ENCODE measurements around the gene EPHB1. TPM values are rescaled to one million over a fixed set of nuclear protein-coding genes. Genes with fewer than 3 reads are reported as not detected.

Gene EPHB1
- total RNA-seq, 1 donor from 2014 or later: 0.40 TPM

DNA sequence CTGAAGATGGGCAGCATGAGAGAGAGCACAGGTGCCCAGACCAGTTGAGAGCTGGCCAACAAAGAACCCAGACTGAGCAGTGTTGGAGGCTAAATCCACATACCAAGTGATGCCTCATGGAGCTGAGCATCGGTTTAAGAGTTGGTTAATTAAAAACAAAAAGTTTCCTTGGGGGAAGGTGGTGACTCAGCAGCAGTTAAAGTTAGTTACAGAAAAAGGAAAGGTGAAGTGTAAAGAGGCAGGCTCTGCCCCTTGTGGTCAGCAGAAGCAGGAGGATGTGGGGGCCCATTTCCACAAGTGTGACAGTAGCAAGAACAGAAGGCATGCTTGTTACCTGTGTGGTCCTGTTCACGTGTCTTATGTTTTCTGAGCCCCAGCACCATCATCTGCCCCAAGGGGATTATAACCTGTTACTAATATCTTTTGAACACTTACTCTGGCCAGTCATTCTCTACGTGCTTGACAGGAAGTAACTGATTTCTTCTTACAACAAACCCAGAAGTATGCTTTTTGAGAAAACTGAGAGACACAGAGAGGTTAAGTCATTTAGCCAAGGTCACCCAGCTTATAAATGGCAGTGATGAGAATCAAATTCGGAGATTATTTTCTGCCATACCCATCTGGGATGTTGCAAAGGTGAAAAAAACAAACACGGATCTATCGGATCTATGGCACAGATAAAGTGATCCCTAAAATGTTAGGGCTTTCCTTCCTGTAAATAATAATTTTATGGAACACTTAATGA lies 91.0 kb downstream of the EPHB1 start:
- no peak for ATAC-seq

DNA sequence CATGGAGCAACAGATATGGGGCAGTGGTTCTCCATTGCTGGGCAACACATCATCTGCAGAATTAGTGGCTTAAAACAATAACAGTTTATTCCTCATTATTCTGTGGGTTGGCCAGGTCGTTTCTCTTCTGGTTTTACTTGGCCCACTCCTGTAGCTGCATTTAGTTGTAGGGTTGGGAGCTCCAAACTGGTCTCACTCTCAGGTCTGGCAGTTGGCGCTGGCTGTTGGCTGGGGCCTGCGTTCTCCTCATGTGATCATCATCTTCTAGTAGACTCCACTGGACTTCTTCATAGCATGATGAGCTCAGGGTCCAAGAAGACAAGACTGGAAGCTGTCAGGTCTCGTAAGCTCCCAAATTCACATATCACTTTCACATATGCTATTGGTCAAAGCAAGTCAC lies 91.9 kb downstream of the EPHB1 start:
- ATAC-seq: no peak

DNA sequence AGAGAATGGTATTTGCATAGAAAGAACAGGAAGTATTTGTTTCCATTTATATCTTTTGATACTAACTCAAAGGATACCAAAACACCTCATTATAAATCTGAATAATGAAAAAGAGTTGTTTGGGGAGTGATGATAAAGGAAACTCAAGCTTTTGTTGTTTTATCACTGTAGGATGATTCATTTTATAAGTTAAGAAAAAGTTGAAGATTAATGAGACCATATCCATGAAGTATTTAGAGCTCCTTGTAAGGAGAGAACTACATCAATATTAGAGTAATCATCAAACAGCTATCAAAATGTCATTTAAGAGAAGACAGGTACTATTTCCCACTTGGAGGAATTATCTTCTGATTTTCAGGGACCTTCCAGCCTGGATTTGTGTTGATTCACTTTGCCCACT lies 92.5 kb downstream of the EPHB1 start:
- no peak for ATAC-seq

GRCh38 chr3:134892326-134892725 lies 97.3 kb downstream of the EPHB1 start:
- no peak for ATAC-seq

DNA sequence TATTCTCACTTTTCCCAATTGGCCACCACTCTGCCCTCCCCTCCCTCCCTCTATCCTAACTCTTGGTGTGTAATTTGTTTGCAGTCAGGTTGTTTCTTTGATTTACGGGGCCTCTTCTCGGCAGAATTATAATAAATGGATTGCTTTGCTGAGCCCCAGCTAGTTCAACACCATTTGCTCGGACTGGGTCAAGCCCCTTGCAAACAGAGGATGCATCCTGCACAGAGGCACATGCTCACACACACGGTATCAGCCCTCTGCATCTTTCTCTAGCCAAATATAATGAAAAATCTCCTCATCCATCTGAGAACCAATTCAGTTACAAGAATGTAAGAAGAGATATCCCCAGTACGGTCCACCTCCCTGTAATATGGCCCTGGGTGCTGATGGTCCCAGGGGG lies 97.7 kb downstream of the EPHB1 start:
- ATAC-seq: no peak

- ATAC-seq: no peak
Observed at GRCh38 chr3:134894533-134894932, 99.5 kb downstream of the EPHB1 start.

DNA sequence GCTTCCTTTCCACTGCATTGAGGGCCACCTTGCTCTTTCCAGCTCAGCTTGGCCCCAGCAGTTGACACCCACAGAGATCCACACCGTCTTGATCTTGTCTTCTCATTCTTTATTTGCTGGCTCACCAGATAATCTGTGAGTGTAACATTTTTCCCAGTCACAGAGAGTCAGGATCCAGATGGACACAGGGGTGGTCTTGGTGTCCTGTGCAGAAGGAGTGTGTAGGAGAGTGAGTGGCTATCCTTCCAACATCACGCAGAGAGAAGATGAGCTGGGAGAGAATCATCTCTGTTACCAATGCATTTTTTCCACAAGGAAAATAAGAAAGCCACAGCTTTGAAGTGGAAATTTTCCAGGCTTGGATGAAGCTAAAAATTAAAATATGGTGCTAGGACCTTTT lies 100.1 kb downstream of the EPHB1 start:
- ATAC-seq: no peak

GRCh38 chr3:134896141-134896540 lies 101.1 kb downstream of the EPHB1 start:
- ATAC-seq: no peak

- ATAC-seq: no peak
Observed at GRCh38 chr3:134896696-134897095, 101.6 kb downstream of the EPHB1 start.

- no peak for ATAC-seq
Observed at GRCh38 chr3:134897391-134898141, 102.5 kb downstream of the EPHB1 start.

DNA sequence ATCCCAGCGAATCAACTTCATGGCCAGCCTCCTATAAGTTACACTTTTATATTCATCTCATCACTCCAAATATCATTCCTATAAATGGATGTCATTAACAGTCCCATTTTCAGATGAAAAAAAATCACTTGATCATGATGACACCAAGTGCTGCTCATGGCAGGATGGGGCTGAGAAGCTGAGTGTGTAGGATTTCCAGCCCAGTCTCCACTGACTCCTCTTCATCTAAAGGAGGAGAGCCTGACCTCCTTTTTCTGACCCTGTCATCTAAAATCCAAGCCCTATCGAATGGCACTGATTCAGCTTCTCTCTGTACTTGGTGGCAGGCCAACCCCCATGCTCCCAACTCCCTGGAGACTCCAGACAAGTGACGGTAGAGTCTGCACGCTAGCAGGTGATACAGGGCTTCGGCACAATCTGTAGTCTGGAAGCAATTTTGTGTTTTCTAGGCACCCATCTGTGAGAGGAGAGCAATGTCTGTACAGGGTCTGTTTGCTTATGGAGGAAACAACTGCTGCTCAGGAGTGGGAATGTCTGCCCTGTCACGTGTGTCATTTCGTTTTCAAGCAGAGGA lies 103.2 kb downstream of the EPHB1 start:
- no peak for ATAC-seq

GRCh38 chr3:134899786-134900185 lies 104.7 kb downstream of the EPHB1 start:
- ATAC-seq: no peak

- peak; percentile 33 for ATAC-seq
Observed at GRCh38 chr3:134900482-134900881, 105.4 kb downstream of the EPHB1 start.

GRCh38 chr3:134901461-134901860 lies 106.4 kb downstream of the EPHB1 start:
- no peak for ATAC-seq

DNA sequence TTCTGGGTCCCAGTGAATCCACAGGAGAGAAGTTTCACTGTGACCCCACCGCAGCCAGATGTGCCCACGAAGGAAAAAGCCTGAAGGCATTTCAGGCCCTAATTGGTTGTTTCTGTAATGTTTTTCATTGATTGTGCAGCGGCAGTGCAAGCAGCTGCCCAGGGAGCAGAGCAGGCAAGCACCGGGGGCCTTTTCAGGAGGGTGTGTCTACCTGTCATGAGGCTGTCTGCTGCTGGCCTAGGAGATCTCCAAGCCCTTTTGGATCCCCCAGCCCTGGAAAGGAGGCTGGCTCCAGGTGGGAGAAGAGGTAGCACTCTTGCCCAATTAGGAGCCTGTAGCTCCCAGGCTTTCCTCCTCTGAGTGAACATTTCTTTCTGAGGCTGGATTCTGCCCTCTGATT lies 108.8 kb downstream of the EPHB1 start:
- no peak for ATAC-seq

- ATAC-seq: no peak
Observed at GRCh38 chr3:134904241-134904771, 109.2 kb downstream of the EPHB1 start.

GRCh38 chr3:134904776-134905646 lies 110.0 kb downstream of the EPHB1 start:
- ATAC-seq: no peak

GRCh38 chr3:134905647-134905935 lies 110.5 kb downstream of the EPHB1 start:
- ATAC-seq: no peak

- ATAC-seq: no peak
Observed at GRCh38 chr3:134908271-134908670, 113.2 kb downstream of the EPHB1 start.

GRCh38 chr3:134910026-134910425 lies 115.0 kb downstream of the EPHB1 start:
- no peak for ATAC-seq

GRCh38 chr3:134911586-134912548 lies 116.8 kb downstream of the EPHB1 start:
- ATAC-seq: no peak

Measured in esophagus mucosa (tissue), 1 donor.